GM19351 (cell line): ENCODE data around the gene NOTCH1.
A peak's percentile ranks its signal among the peaks of the same experiment; 100 is the strongest.
"Not testable (repeated sequence)": the region's sequence is repeated elsewhere in the genome, so short reads cannot be mapped to it uniquely, and the experiment has no call there.

Experiments used
- ATAC-seq: cut with Tn5 transposase; IDR thresholded peaks from one replicate; pipeline ENCODE4 v1.9.1; 2021; ENCODE audit warnings: mild to moderate bottlenecking, moderate library complexity; ENCODE audit not compliant: unreplicated experiment

The NOTCH1 gene

DNA sequence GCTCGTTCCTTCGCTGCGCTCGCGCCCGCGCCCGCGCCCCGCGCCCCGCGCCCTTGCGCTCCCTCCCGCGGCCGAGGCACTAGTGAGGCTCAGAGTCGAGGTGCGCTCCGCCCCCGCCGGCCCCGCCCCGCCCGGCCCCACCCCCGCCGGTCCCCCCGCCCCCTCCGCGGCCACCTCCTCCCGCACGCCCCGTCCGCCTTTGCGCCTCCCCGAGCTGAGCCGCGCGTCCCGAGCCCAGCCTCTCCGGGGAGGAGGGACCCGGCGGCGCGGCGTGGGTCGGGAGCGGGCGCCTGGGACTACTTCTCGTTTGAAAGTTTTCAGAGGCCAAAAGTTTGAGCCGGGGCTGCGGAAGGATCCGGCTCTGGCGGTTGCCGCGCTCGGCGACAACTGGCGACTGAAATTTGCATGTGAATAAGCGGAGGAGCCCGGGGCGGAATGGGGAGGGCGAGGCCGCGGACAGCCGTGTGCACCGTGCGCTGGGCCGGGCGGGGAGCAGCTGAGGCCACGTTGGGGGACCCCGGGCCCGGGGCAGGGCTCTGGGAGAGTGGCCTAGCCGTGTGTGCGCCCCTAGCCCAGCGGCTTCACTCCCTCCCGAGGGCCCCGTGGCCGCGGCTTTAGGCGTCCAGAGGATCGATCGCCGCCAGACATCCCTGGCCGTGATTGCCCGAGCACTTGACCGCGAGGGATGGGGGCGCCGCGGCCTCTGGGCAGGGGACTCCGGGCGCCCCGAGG is at the start of gene NOTCH1:
TSS of gene NOTCH1 (minus strand) at position 84 of the 732 bp plus-strand sequence. CDS start 262 bp downstream, outside the sequence.
- peak; percentile 63 for ATAC-seq

GRCh38 chr9:136594492-136594891 is 48.6 kb upstream of the NOTCH1 start:
- no peak for ATAC-seq

- ATAC-seq, result no peak
Measured at GRCh38 chr9:136593581-136593980, 47.7 kb upstream of the NOTCH1 start.

DNA sequence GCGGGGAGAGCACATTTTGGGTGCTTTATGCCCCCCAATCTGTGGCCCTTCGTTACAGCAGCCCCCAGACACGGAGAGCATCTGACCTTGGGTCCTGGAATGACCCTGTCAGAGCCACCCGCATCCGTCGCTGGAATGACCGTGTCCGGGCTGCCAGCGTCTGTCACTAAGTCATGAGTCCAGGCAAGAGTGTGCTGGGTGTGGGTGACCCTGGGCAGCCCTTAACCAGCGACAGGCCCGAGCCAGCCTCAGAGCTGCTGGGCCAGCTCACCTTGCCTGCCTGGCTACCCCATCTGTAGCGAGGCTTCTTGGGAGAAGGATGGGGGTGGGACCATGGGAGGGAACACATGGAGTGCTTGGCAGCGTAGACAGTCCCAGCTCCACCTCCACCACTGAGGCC is 46.8 kb upstream of the NOTCH1 start:
- no peak for ATAC-seq

DNA sequence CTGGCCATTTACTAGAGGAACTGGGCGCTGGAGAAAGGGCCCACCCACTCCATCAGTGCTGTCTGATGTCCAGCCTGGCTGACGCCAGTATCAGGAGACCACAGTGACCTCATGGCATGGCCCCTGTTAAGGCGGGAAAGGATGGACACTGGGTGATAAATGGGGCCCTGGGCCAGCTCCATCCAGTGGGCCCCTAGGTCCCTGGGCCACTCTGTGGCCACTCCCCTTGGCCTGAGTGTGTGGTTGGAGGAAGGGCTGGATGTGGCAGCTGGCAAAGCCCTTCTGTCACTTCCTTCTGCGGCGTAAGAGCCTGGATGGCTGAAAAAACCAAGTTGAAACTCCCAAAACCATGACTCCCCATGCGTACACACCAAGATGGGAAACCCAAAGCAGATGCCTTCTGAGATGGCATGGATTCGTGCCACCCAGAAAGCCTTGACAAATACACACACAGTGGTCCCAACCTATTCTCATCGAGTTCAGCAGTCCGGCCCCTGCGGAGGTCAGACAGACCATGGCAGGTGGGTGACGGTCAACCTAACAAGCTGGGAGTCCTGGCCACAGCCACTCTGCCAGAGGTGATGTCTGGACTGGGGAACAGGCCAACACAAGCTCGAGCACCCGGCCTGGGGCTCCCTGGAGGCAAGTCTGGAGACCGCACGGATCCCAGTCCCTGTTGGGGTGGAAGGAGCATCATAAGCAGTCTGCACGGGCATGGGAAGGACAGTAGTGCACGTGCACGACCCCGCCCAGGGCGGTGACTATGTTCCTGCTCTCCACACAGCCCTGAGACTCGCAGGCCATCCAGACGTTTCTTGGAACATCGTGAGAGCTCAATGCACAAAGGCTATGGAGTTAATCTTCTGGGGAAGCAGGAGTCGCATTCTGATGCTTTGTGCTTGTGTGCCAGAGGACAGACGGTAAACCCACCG is 45.2 kb upstream of the NOTCH1 start:
- ATAC-seq, result no peak

GRCh38 chr9:136589766-136590763 is 44.2 kb upstream of the NOTCH1 start:
- no peak for ATAC-seq

- ATAC-seq, result no peak
Measured at GRCh38 chr9:136588663-136589464, 43.0 kb upstream of the NOTCH1 start.

- ATAC-seq, result no peak
Measured at GRCh38 chr9:136587944-136588662, 42.3 kb upstream of the NOTCH1 start.

- no peak for ATAC-seq
Measured at GRCh38 chr9:136587145-136587943, 41.5 kb upstream of the NOTCH1 start.

DNA sequence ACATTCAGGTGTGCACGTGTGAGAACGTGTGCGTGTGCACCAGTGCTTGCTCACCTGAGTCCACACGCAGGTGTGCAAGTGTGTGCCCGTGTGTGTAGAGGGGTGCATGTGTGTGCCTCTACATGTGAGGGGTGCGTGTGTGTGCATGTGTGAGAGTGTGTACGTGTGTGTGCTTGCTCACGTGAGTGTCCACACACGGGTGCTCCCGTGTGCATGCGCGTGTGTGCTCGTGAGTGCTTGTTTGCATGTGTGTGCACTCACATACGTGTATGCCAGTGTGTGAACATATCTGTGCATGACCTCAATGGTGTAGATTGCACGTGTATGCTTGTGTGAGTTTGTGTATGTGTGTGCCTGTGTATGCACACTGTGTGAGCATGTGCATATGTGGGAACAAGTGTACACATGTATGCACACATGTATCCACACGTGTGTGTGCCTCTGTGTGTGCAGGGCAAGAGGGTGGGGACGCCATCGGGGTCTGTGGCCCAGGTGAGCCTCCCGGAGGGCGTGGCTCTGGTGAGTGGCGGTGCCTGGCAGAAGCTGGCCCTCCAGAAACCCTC is 40.6 kb upstream of the NOTCH1 start:
- no peak for ATAC-seq

DNA sequence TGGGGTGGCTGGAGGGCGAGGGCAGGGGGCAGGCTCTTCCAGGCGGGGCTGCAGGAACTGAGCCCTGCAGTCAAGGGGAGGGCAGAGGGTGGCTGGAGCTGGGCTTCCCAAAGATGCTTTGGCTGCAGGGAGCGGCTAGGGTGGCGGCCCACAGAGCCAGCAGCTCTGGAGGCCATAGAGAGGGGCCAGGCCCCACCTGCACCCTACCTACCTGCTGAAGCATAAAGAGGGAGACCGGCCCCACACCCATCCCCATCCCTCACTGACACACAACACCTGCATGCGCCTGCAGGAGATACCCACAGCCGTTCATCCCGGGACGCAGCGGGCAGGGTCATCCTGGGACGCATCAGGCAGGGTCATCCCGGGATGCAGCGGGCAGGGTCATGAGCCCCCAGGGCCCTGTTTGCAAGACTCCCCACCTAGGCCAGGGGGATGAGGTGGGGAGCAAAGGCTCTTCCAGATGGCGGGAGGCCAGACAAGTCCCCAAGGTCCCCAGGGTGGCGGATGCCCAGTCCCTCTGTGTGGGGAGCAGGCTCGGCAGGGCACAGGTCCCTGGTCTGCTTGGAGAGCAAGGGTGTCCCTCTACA is 39.8 kb upstream of the NOTCH1 start:
- no peak for ATAC-seq

DNA sequence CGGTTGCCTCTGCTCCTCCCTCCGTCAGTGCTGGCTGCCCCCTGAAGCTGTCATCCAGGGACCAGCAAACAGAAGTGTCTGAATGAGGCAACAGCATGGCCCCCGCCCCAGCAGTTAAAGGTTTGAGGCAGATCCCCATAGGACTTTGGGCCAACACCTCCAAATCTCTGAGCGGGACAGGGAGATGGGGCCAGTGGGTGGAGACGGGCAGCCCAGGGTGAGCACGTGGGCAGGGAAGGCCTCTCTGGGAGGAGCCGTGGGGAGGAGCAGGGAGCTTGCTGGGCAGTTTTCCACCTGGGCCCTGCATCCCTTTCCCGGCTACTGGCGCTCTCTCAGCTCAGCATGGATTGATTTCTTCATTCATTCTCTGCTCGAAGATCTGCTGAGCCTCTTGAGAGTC is 39.1 kb upstream of the NOTCH1 start:
- ATAC-seq, result no peak

DNA sequence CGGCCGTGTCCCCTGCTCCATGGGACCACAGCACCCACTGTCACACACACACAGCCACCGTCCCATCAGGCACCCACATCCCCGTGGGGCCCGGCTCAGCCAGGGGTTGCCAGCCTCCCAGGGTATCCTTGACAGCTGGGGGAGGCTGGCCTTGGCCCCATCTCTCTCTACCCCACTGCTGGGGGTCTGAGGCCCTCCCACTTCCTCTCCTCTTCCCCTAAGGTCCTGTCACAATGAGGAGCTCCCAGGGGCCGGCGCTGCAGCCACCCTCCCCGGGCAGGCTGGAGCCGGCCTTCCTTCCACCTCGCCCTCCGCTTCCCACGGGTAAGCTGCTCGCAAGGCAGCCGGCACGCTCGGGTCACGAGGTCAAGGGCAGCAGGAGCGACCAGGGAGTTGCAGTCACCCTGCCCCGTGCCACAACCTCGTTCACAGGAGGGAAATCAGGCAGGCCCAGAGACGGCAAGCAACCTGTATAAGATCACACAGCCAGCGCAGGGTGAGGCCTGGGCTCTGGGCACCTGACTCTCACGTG is 38.6 kb upstream of the NOTCH1 start:
- no peak for ATAC-seq

DNA sequence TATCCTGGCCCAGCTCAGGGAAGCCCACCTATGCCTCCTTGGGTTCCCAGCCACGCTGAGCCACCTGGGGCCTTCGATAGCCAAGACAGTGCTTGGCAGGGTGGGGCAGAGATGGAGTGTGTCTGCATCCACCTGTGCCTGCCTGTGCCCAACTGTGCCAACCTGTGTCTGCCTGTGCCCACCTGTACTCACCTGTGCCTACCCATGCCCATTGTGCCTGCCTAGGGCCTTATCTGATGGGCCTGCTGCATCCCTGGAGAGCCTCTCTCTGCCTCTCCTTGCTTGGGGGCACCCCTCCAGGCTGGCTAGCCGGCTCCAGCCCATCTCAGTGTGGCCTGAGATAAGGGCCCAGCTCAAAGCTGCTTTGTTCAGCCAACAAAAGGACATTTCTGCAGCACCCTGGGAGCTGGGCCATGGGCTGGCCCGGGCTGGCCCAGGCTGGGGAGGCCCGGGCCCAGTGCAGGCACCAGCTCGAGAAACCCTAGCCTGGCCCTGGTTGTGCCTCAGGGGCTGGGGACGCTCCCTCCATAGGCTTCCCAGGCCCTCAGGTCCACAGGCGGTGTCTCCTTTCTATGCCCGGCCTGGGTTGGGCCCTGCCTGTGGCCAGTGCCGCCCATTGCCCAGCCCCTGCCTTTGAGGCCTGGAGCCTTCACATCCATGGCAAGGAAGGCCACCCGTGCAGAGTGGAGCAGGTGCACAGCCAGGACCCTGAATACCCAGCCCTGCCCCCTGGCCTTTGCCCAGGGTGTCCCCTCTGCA is 37.3 kb upstream of the NOTCH1 start:
- no peak for ATAC-seq

DNA sequence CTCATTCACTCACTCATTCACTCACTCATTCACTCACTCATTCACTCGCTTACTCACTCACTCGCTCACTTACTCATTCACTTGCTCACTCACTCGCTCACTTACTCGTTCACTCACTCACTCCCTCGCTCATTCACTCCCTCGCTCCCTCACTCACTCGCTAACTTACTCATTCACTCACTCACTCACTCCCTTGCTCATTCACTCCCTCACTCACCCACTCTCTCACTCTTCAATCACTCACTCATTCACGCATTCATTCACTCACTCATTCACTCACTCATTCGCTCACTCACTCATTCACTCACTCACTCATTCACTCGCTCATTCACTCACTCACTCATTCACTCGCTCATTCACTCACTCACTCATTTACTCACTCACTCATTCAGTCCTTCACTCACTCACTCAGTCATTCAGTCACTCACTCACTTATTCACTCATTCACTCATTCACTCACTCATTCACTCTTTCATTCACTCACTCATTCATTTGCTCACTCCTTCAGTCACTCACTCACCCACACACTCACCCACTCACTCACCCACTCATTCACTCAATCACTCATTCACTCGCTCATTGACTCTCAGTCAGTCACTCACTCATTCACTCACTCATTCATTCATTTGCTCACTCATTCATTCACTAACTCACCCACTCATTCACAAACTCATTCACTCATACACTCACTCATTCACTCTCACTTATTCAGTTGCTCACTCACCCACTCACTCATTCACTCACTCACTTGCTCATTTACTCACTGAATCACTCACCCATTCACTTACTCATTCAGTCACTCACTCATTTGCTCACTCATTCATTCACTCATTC is 36.0 kb upstream of the NOTCH1 start:
- ATAC-seq, result no peak

- ATAC-seq, result not testable (repeated sequence)
Measured at GRCh38 chr9:136579650-136580219, 33.9 kb upstream of the NOTCH1 start.
